Inflammatory macrophage (primary cell): ENCODE measurements around the gene PEF1.
"Not testable (repeated sequence)": the region's sequence is repeated elsewhere in the genome, so short reads cannot be mapped to it uniquely, and the experiment has no call there.

Source experiments
- DNase-seq, 2 donors: peaks; one replicate each; pipeline ENCODE4 v3.0.0-alpha.2; 2020 to 2022

The PEF1 gene

GRCh38 chr1:31609514-31610118 lies 35.1 kb downstream of the PEF1 start:
- peak in 1 of 2 donors; percentile 28 for DNase-seq

GRCh38 chr1:31607360-31607759 lies 37.3 kb downstream of the PEF1 start:
- DNase-seq: no peak

DNA sequence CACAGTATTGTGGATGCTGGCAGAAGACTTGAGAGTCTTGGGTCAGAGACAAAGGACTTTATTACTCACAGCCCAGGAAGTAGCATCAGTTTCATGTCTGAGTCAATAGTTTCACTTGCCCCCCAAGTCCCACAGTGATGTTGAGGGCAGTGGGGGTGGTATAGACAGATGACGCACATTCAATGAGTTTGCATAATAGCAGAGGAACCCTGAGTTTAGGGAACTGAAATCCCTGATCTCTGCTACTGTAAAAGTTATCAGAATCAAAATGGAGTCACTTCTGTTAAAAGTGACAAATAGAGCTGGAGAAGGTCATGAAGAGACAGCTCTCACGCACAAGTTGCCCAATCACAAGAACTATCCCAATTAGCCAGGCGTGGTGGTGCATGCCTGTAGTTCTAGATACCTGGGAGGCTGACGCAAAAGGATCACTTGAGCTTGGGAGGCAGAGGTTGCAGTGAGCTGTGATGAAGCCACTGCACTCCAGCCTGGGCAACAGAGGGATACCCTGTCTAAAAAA lies 38.7 kb downstream of the PEF1 start:
- DNase-seq: peak; percentile 92 to 93

DNA sequence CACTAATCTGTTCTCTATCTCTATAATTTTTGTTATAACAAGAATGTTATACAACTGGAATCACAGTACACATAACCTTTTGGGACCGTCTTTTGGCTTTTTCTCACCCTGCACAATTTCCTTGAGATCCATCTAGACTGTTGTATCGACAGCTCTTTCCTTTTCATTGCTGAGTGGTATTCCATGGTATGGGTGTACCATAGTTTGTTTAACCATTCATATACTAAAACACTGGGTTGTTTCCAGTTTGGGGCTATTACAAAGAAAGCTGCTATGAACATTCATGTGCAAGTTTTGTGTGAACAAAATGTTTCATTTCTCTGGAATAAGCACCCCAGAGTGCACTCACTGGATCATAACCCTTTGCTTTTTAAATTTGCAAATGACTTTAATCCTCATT lies 42.6 kb downstream of the PEF1 start:
- DNase-seq: no peak

DNA sequence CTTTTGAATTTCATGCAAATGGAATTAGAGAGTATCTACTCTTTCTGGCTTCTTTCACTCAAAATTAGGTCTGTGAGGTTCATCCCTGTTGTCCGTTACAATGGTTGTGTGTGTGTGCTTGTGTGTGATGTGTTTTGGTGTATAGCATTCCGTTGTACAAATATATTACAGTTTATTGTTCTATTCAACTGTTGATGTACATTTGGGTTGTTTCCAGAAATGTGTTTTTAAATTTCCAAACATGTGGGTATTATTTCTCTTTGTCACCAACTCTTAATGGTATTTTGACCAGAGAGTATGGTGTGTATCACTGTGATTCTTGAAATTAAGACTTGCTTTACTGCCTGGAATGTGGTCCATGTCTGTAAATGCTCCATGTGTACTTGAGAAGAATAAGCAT lies 44.0 kb downstream of the PEF1 start:
- no peak for DNase-seq

DNA sequence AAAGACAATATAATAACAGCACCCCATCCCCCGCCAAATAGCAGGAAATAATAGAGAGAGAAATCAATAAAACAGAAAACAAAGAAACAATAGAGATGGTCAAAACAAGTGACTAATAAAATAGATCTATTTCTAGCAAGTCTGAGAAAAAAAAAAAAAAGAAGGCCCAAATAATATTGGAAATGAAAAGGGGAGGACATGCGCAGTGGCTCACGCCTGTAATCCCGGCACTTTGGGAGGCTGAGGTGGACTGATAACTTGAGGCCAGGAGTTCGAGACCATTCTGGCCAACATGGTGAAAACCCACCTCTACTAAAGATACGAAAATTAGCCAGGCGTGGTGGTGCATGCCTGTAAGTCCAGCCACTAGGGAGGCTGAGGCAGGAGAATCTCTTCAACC lies 45.7 kb downstream of the PEF1 start:
- no peak for DNase-seq

- no peak for DNase-seq
These were observed 48.0 kb downstream of the PEF1 start for GRCh38 chr1:31596737-31597097.

GRCh38 chr1:31595836-31596736 lies 48.6 kb downstream of the PEF1 start:
- DNase-seq: no peak

DNA sequence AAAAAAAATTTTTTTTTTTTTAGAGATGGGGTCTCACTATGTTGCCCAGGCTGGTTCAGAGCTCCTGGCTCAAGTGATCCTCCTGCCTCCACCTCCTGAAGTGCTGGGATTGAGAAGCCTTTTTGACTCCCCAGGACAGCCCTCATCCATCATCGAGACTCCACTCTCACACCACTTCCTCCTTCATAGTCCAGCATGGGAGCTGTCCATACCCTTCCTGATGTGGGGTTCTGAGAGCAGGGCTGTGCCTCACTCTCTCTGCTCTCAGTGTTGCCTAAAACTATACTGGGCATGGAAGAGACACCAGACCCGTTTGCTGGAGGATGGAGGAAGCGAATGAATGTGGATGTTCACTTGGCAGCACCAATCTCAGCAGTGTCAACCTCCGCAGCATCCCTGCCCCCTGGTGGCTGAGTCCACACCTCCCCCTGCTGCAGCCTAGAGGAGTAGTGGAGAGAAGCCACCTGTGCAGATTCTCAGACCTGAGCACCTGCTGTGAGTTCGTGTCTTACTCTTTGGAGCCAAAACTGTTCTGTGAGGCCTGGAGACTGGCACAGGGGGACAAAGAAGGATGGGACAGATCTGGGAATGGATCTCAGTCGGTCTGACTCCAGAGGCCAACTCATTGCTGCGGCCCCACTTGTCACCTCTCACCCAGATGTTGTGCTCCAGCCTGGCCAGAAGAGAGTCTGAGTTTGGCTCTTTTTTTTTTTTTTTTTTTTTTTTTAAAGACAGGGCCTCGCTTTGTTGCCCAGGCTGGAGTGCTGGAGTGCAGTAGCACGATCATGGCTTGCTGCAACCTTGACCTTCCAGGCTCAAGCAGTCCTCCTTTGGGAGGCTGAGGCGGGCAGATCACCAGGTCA lies 50.7 kb downstream of the PEF1 start:
- DNase-seq: peak; percentile 40 to 73

- DNase-seq: no peak
These were observed 51.5 kb downstream of the PEF1 start for GRCh38 chr1:31593136-31593665.

DNA sequence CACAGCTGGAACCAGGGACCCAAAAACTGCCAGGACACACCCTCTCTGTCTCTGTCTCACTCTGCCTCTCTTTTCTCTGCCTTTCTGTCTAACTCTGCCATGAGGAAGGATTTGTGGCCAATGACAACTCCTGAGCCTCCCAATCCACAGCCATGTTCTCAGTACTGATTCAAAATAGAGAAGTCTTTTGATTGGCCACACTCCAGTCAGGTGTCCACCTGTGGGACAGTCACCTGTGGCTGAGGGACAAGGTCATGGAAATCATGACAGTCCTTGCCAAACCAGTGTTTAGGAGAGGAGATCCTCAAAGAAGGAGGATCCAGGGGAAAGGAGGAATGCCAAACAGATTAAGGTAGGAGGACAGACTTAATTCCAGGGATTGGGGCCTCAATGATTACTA lies 52.5 kb downstream of the PEF1 start:
- no peak for DNase-seq

DNA sequence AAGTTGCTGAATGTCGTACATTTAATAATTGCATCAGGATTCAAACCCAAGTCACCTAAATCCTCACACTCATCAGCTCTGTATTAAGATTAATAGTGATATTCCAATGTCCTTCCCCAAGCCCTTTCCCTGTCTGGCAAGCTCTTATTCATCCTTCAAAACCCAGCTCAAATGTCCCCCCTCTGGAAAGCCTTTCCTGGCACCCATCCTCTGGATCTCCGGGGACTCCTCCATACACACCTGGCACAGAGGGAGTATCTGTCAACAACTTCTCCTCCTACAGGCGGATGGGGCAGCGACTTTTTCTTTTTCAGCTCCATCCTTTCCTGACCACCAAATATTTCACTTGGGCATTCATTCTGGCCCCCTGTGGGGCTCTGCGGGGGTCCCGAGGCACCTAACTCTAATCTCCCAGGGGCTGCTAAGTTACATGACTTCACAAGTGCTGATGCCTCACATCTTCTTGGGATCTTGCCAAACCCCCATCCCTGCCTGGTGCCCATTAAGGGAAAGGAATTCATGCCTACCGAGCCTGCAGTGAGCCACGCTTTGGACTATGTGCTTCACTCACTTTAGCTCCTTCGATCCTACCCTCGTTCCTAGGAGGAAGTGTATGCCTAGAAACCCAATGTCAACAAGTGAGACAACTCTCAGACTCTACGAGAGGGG lies 53.1 kb downstream of the PEF1 start:
- no peak for DNase-seq

- DNase-seq: no peak
These were observed 55.7 kb downstream of the PEF1 start for GRCh38 chr1:31588751-31589515.

GRCh38 chr1:31587720-31588423 lies 56.8 kb downstream of the PEF1 start:
- DNase-seq: peak; percentile 43 to 52

DNA sequence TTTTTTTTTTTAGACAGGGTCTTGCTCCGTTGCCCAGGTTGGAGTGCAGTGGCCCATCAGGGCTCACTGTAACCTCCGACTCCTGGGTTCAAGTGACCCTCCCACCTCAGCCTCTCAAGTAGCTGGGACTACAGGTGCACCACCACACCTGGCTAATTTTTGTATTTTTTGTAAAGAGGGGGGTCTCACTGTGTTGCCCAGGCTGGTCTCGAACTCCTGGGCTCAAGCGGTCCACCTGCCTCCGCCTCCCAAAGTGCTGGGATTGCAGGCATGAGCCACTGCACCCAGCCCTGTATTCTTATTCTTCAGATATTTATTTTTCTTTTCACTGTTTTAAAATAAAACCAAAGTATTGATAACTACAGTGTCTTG lies 57.4 kb downstream of the PEF1 start:
- not testable (repeated sequence) for DNase-seq

DNA sequence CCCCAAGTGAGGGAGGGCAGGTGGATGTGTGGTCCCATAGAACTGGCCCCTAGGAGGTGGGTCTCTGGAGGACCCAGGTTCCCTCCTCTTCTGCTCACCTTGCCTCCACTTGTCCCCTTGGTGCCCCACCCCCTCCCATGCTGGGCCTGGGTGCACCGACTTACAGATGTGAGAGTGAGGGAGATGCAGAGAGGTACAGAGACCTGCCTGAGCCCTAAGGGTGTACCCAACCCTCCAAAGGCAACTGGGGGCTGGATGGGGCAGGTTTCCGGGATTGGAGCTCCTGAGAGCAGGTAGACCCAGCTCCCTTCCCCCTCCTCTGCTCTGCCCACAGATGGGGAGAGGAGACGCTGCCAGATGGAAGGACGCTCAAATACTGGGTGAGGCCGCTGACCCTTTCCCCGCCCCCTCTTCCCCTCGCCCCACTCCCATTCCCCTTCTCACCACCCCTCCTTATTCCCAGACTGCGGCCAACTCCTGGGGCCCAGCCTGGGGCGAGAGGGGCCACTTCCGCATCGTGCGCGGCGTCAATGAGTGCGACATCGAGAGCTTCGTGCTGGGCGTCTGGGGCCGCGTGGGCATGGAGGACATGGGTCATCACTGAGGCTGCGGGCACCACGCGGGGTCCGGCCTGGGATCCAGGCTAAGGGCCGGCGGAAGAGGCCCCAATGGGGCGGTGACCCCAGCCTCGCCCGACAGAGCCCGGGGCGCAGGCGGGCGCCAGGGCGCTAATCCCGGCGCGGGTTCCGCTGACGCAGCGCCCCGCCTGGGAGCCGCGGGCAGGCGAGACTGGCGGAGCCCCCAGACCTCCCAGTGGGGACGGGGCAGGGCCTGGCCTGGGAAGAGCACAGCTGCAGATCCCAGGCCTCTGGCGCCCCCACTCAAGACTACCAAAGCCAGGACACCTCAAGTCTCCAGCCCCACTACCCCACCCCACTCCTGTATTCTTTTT lies 58.0 kb downstream of the PEF1 start:
- peak in 1 of 2 donors; percentile 26 for DNase-seq

GRCh38 chr1:31585736-31586365 lies 58.8 kb downstream of the PEF1 start:
- DNase-seq: no peak

DNA sequence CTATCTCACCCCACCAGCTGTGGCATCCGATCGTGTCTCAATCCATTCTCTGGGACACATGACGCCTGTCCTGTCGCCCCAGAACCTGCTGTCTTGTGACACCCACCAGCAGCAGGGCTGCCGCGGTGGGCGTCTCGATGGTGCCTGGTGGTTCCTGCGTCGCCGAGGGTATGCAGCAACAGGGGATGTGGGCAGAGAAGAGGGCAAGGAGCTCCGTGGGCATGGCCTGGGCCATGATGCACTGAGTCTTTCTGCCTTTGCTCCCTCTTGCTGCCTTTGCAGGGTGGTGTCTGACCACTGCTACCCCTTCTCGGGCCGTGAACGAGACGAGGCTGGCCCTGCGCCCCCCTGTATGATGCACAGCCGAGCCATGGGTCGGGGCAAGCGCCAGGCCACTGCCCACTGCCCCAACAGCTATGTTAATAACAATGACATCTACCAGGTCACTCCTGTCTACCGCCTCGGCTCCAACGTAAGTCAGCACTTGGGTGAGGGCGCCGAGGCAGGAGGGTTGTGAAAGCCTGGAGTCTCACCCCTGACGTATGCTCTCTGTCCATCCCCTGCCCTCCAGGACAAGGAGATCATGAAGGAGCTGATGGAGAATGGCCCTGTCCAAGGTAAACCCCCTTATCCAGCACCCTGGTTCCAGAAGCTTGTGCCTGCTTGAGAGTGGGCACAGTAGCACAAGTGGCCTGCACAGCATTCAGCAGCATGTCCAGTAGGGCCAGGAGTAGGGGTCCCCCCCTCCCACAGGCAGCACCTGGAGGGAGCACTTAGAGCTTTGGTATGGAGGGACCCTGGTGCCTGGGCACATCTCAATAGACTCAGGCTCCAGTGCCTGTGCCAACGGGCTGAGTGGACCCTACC lies 59.6 kb downstream of the PEF1 start:
- no peak for DNase-seq
